Measurements from ENCODE around the gene PDHB.

PDHB gene

DNA sequence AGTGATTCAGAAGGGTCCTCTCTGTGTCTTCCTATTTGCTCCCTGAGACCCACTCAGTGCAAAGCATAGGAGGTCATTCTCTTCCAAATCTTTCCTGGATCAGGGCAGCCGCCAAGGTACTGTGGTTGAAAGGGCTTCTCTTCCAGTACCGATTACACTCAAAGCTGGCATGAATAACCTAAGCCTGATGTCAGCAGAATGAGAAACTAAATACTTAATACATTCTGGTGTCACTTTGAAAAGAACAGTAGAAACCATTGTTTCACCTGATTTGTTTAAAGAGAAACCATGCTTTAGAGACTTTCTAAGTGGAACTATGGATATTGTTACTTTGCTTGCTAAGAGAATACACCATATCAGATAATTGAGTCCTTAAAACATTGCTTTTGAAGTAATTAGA is 50.2 kb downstream of the PDHB start:
- no peak overlapping the region for H3K4me3 ChIP-seq (ENCODE audit: control insufficient read depth, low read depth, low read length)
- TF ChIP-seq, protein P1, sequence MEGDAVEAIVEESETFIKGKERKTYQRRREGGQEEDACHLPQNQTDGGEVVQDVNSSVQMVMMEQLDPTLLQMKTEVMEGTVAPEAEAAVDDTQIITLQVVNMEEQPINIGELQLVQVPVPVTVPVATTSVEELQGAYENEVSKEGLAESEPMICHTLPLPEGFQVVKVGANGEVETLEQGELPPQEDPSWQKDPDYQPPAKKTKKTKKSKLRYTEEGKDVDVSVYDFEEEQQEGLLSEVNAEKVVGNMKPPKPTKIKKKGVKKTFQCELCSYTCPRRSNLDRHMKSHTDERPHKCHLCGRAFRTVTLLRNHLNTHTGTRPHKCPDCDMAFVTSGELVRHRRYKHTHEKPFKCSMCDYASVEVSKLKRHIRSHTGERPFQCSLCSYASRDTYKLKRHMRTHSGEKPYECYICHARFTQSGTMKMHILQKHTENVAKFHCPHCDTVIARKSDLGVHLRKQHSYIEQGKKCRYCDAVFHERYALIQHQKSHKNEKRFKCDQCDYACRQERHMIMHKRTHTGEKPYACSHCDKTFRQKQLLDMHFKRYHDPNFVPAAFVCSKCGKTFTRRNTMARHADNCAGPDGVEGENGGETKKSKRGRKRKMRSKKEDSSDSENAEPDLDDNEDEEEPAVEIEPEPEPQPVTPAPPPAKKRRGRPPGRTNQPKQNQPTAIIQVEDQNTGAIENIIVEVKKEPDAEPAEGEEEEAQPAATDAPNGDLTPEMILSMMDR (IDR thresholded peaks at IDR 0.05; ENCODE audit: control insufficient read depth, insufficient read depth, low read depth, low read length, missing control alignments) = no peak
- no peak for DNase-seq (ENCODE audit: low read depth)

DNA sequence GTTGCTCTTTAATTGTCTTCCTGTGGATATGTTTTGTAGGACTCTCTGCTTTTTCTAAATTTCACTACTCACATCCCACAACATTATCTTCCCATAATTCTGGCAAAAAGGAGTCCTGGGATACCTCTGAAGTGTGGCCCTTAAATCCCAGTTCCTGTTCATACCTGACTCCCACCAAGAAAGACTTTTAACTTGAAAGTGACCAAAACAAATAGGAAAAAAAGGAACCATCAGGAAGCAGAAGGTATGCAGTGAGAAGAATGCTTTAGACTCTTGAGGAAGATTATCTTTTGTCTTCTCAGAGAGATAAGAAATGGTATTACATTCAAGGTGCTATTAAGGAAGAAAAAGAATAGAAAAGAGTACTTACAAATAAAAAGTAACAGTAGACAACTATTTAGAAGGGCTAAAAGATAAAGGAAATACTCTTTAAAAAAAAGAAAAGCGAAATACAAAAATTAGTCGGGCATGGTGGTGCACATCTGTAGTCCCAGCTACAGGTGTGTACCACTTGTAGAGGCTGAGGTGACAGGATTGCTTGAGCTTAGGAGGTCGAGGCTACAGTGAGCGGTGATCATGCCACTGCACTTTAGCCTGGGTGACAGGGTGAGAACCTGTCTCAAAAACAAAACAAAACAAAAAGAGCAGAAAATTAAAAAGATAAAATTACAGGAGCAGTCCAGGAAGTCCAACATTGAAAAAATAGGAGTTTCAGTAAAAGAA is 54.1 kb downstream of the PDHB start:
- TF ChIP-seq, protein P1 (IDR thresholded peaks at IDR 0.05; ENCODE audit: control insufficient read depth, insufficient read depth, low read depth, low read length, missing control alignments) = no peak
- no peak overlapping the region for H3K4me3 ChIP-seq (ENCODE audit: control insufficient read depth, low read depth, low read length)
- DNase-seq (ENCODE audit: low read depth) = no peak

DNA sequence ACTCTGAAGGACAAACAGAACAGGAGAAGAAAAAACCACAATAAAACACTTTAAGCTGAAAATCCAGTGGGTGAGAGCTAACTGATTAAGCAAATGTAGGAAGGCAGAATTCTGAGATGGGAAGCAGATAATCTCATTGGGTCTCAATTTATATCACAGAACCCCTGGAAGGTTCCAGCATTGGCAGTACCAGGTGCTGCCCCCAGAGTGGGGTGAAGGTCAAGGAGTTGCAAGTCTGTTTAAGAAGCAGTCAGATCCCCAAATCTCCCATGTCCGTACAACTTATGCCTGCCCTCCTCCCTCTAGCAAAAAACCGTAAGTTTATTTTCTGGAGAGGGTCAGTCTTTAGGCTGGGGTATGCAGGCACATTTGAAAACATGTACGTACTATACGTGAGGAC is 55.9 kb downstream of the PDHB start:
- DNase-seq (ENCODE audit: low read depth) = no peak
- TF ChIP-seq, protein P1 (IDR thresholded peaks at IDR 0.05; ENCODE audit: control insufficient read depth, insufficient read depth, low read depth, low read length, missing control alignments) = no peak
- no peak overlapping the region for H3K4me3 ChIP-seq (ENCODE audit: control insufficient read depth, low read depth, low read length)

Measured in AG09309 (cell line).